Measurements from ENCODE around the gene FRYL.
A peak's percentile ranks its signal among the peaks of the same experiment; 100 is the strongest.
"Not testable (repeated sequence)": the region's sequence is repeated elsewhere in the genome, so short reads cannot be mapped to it uniquely, and the experiment has no call there.

Gene FRYL

GRCh38 chr4:48653217-48654014 is 126.7 kb downstream of the FRYL start:
- DNase-seq = peak; percentile 85

GRCh38 chr4:48651914-48652313 is 128.2 kb downstream of the FRYL start:
- DNase-seq = no peak

- peak; percentile 53 for DNase-seq
Observed at GRCh38 chr4:48649505-48649904, 130.6 kb downstream of the FRYL start.

- no peak for DNase-seq
Observed at GRCh38 chr4:48645225-48645794, 134.8 kb downstream of the FRYL start.

GRCh38 chr4:48642421-48643374 is 137.4 kb downstream of the FRYL start:
- peak; percentile 27 for DNase-seq

DNA sequence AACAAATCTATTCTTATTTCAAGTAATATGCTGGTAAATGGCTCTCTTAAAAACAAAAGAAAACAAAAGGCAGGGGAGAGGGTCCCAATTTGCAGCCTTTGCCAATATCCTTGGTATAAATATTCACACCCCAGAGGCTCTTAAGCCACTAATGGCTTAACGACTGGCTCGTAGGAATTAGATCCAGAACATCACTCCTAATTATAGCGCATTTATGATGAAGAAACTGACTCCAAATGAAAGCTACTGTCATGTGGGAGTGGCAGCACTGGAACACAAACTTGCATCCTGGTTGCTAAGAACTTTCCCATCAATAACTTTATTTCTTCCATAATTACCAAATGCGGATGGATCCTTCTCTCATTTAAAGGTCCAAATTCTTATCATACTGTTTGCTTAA is 138.7 kb downstream of the FRYL start:
- no peak for DNase-seq

GRCh38 chr4:48640699-48641098 is 139.4 kb downstream of the FRYL start:
- DNase-seq = no peak

GRCh38 chr4:48640225-48640624 is 139.9 kb downstream of the FRYL start:
- no peak for DNase-seq

DNA sequence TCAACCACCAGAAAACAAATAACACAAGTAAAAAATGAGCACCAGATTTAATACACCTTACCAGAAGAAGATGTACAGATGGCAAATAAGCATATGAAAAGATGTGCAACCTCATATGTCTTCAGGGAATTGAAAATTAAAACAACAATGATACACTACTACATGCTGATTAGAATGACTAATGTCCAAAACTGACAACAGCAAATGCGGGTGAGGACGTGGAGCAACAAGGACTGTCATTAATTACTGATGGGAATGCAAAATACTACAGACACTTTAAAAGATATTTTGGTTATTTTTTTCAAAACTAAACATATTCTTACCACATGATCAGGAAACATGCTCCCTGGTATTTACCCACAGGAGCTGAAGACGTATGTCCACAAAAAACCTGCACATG is 140.3 kb downstream of the FRYL start:
- no peak for DNase-seq

GRCh38 chr4:48638586-48638985 is 141.5 kb downstream of the FRYL start:
- DNase-seq = not testable (repeated sequence)

DNA sequence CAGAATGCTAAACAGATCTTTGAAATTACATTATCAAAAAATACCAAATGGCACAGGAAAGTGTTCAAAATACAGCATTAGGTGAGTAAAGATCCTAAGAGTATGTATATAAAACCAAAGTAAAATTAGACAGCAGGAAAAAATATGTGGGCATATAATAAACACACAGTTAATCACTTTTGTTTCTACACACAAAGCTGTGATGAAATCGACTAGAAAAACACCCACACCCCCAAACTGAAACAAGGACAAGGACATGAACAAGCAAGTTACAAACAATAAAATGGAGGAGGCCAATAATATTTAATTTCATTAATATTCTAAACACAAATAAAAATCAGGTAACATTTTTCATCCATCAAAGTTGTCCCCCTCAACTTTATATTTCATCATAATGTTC is 143.2 kb downstream of the FRYL start:
- DNase-seq = no peak

DNA sequence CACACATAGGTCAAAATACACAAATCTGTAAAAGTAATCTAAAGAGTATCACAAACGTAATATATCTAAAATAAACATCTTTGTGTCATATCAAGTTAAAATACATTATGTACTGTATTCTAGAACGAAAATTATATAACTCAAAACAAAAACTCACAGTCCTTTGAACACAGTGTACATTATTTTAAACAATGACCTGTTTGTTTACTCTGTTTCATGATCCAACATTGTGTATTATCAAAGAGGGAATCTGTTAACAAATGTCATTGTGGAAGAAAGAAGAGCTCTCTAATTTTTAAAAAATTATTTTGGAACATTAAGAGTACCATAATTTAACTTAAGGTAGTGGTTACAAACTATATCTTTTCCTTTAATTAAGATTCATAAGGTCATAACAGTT is 144.1 kb downstream of the FRYL start:
- DNase-seq = peak; percentile 63

DNA sequence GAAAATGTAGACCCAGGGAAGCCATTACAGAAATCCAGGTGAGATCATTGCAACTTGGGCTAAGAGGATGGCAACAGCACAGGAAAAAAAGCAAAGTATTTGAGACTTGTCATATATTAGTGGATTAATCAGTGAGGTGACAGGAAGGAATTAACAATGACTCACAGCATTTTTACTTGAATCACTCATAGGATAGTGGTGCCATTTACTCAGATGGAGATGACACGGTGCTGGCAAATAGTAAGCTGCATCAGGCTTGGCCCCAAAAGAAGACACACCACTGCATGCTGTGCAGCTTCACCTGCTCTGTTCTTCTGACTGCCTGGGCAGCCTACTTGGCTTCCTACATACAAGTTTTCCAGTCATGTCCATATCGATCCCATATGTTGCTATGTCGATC is 144.8 kb downstream of the FRYL start:
- DNase-seq = no peak

DNA sequence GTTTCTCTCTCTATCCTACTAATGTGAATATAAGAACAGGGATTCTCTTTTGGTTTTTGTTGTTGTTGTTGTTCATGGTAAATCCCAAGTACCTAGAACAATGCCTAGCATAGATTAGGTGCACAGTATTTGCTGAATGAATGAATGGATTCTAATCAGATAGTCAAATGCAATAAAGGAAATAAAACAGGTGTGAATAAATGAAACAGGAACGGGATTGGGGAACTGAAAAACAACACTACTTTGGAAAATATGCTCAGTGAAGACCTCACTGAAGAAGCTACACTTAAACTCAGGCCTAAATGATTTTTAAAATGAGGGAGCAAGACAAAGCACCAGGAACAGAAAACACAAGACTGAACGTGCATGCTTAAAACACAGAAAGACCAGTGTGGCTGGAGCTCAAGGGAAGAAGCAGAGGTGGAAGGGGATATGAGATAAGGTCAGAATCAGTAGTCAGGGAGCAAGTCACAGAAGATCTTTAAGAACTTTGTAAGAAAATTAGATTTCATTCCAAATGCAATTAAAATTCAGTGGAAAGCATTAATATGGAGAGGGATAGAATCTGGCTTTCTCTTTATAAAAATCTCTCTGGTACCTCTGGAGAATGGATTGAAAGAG is 145.3 kb downstream of the FRYL start:
- DNase-seq = no peak

DNA sequence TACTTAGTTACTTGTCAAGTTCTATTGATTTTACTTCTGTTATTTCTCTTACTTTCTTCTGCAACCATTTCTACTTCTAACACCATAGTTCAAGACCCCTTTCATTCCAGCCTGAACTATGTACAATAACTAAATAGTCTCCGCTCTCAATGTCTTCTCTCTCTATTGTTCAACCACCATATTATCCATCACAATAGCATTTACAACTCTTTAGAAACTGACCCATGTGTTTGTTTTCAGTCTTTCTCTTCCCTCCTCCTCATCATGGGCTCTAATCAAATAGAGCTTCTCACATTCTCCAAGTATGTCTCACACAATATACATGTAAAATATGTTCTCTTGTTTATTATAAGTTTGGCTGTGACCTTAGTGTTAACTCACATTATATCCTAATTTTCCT is 146.4 kb downstream of the FRYL start:
- DNase-seq = no peak

DNA sequence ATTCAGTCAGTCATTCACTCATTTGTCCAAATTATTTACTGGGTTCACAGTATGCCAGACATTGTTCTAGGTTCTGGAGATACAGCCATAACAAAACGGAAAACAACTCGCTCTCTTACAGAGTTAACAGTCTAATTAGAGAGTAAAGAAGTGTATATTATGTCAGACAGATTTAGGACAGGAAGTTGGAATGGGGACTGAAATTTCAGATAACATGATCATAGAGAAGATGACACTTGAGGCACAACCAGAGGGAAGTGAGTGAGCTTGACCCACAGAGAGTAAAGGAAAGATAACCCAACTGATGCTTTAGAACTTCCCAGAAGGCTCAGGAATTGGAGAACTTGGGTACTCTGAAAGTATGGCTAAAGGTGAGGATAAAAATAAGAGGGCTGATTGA is 150.6 kb downstream of the FRYL start:
- no peak for DNase-seq

GRCh38 chr4:48623182-48623780 is 156.8 kb downstream of the FRYL start:
- no peak for DNase-seq

GRCh38 chr4:48620831-48621230 is 159.2 kb downstream of the FRYL start:
- no peak for DNase-seq

DNA sequence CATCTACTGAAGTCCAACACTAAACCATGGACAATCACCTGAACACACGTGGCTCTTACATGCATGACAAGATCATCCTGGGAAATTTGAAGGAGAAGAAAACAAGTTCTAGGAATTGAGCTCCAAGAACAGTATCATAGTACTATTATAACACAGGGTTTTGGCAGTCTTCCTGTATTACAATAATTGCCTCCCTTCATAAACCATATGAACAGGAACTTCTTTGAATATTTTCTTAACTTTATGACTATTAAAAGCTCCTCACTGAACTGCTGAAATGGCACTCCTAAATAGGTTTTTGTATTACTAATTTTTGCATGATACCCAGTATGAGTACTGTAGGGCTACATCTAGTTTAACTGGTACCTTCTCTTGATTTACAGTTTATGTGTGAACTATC is 160.0 kb downstream of the FRYL start:
- DNase-seq = no peak

DNA sequence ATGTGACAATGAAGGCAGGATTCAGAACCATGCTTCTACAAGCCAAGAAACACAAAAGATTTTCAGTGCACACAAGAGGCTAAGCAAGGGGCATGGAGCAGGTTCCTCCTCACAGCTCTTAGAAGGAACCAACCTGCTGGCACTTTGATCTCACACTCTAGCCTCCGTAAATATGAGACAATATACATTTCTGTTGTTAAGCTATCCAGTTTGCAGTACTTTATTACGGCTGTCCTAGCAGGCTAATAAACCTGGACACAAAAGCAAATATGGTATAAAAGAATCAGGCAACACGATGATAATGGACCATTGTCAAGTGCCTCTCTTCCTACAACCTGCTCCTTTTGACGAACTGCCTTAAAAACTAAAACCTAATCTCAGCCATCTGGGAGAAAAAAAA is 175.6 kb downstream of the FRYL start:
- no peak for DNase-seq

GRCh38 chr4:48604041-48604440 is 176.0 kb downstream of the FRYL start:
- DNase-seq = no peak

DNA sequence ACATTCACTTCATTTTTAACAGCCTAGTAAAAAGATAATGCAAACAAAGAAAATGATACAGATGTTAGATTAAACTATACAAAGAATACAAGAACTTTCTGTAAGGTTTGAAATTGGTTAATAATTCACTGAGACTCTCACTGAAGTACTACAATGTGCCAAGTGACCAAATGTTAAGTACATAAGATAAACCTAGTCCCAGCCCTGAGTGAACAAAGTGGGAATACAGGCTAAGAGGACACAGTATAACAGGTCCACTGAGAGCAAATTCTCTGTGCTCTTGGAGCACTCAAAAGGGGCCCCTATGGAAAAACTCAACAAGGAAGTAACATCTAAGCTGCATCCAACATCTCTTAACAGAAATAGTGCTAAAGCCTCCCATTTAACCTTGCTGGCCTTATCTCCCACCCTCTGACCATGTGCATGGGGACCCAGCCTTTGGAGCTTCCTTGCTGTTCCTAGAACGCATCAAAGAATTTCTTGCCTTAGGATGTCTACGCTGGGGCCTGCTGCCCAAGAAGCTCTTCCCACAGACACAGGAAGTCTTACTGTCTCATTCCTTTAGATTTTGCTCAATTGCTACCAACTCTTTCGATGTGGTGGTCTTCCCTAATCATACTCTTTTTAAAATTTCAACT is 176.6 kb downstream of the FRYL start:
- DNase-seq = no peak
